HCT116 (cell line): ENCODE data around the gene COL5A1.

Experiments used
- RAD21 ChIP-seq: IDR thresholded peaks from 2 replicates; pipeline ENCODE4 v1.6.1; 2012; ENCODE audit warnings: low read depth, mild to moderate bottlenecking
- SIN3A ChIP-seq: IDR thresholded peaks from 2 replicates; pipeline ENCODE4 v1.6.1; 2012; ENCODE audit warnings: low read depth
- YY1 ChIP-seq: IDR thresholded peaks from 2 replicates; pipeline ENCODE4 v1.6.1; 2011; ENCODE audit warnings: low read length, low read depth, moderate library complexity, mild to moderate bottlenecking; ENCODE audit not compliant: insufficient replicate concordance; ENCODE audit errors: extremely low read depth
- TF ChIP-seq, protein P1 (sequence below), 3 experiments: fragments of 200-600 bp in 1 of 3; sonication (generic) in 1 of 3; IDR thresholded peaks in 2 of 3; conservative IDR thresholded peaks in 1 of 3; 2 replicates each; pipeline ENCODE4 v1.5.1; 2012 to 2017; ENCODE audit warnings: low read depth in 2 of 3, low read length in 2 of 3, antibody characterized with exemption in 1 of 3, borderline replicate concordance in 1 of 3, control low read depth in 1 of 3, mild to moderate bottlenecking in 1 of 3, mixed read lengths in 1 of 3, mixed run types in 1 of 3, moderate library complexity in 1 of 3; ENCODE audit not compliant: insufficient read depth in 1 of 3

DNA sequence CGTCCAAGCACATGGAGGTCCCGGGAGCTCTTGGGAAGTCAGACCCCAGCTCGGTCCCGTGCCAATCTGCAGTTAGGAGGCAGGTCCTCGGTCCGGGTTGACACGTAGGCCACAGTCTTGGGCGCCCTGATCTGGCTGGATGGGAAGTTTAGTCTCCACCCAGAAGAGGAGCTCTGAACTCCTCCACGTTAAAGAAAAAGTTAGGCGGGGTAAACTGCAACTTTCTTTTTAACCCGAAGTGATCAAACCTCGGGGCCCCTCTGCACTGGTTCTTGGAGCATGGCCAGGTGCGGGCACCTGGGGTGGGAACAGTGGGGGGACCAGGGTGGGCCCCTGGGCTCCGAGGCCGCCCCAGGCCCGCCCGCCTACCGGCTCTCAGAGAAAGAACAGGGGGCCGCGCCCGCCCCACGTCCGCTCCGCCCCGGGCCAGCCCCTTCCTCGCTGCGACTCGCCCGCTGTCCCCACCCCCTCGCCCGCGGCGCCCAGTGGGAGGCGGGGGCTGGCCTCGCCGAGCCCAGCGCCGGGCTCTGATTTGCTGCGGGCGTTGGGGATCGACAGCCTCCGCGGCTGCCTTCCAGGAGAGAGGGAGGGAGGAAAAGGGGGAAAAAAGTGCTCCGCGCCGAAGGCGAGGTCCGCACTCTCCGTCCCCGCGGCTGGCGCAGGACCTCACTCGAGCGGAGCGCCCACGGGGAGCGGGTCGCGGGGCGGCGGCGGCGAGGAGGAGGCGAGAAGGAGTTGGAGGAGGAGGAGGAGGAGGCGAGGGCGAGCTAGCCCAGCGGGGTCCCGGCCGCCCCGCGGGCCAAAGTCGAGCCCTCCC, at the start of gene COL5A1:
- TF ChIP-seq, protein P1, sequence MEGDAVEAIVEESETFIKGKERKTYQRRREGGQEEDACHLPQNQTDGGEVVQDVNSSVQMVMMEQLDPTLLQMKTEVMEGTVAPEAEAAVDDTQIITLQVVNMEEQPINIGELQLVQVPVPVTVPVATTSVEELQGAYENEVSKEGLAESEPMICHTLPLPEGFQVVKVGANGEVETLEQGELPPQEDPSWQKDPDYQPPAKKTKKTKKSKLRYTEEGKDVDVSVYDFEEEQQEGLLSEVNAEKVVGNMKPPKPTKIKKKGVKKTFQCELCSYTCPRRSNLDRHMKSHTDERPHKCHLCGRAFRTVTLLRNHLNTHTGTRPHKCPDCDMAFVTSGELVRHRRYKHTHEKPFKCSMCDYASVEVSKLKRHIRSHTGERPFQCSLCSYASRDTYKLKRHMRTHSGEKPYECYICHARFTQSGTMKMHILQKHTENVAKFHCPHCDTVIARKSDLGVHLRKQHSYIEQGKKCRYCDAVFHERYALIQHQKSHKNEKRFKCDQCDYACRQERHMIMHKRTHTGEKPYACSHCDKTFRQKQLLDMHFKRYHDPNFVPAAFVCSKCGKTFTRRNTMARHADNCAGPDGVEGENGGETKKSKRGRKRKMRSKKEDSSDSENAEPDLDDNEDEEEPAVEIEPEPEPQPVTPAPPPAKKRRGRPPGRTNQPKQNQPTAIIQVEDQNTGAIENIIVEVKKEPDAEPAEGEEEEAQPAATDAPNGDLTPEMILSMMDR (IDR thresholded peaks at IDR 0.05 in 2 of 3, conservative IDR thresholded peaks at IDR 0.05 in 1 of 3; ENCODE audit: borderline replicate concordance in 1 of 3, insufficient read depth in 1 of 3, low read depth in 2 of 3, low read length in 2 of 3): no peak
- TF ChIP-seq YY1: no peak
- no peak for TF ChIP-seq SIN3A
- no peak for TF ChIP-seq RAD21
